ENCODE measurements around the gene POFUT1. TPM values are rescaled to one million over a fixed set of nuclear protein-coding genes. Genes with fewer than 3 reads are reported as not detected.

POFUT1 gene
- total RNA-seq, 1 donor from 2014 or later = 49.5 TPM

DNA sequence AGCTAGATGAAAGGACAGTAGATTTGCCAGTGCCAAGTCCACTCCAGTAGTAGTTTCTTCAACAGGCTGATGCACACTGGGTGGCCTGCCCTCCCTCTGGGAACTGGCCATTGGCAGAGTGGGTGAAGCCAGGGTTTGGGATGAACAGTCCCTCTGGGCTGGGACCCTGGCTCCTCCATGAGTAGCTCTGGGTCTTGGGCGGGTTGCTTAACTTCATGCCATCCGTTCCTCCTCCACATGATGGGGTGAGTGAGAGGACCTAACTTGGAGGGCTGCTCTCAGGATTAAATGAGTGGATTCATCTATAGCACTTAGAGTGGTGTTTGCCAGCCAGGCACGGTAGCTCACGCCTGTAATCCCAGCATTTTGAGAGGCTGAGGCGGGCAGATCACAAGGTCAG is 47.3 kb upstream of the POFUT1 start:
- no peak overlapping the region for H3K27ac Mint-ChIP-seq (ENCODE audit: unreplicated experiment)
- TF ChIP-seq, protein P1, sequence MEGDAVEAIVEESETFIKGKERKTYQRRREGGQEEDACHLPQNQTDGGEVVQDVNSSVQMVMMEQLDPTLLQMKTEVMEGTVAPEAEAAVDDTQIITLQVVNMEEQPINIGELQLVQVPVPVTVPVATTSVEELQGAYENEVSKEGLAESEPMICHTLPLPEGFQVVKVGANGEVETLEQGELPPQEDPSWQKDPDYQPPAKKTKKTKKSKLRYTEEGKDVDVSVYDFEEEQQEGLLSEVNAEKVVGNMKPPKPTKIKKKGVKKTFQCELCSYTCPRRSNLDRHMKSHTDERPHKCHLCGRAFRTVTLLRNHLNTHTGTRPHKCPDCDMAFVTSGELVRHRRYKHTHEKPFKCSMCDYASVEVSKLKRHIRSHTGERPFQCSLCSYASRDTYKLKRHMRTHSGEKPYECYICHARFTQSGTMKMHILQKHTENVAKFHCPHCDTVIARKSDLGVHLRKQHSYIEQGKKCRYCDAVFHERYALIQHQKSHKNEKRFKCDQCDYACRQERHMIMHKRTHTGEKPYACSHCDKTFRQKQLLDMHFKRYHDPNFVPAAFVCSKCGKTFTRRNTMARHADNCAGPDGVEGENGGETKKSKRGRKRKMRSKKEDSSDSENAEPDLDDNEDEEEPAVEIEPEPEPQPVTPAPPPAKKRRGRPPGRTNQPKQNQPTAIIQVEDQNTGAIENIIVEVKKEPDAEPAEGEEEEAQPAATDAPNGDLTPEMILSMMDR (IDR thresholded peaks at IDR 0.05) = no peak
- H3K36me3 Mint-ChIP-seq (ENCODE audit: unreplicated experiment) = peaks cover 44% of the 10 kb centered on the region

DNA sequence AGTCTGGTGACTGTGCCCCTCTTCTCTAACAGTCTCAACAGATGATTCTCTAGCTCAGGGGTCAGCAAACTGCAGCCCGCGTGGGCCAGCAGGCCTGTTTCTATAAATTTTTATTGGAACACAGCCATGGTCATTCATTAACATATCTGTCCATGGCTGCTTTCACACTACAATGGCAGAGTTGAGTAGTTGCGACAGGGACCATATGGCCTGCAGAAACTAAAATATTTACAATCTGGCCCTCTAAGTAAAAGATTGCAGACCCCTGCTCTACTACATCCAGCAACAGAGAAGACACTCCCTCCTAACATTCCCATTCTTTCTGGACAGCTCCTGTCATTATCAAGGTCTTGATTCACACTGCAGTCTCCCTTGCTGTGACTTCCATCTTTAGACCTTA is 45.3 kb upstream of the POFUT1 start:
- TF ChIP-seq, protein P1 (IDR thresholded peaks at IDR 0.05) = no peak
- Mint-ChIP-seq H3K4me3 (ENCODE audit: unreplicated experiment) (no peak overlapping the region), H3K36me3 (ENCODE audit: unreplicated experiment) (peaks cover 55% of the 10 kb centered on the region), H3K4me1 (ENCODE audit: unreplicated experiment) (no peaks in the 10 kb centered on the region), H3K27me3 (ENCODE audit: unreplicated experiment) (no peaks in the 10 kb centered on the region), H3K27ac (ENCODE audit: unreplicated experiment) (no peak overlapping the region), H3K9me3 (ENCODE audit: unreplicated experiment) (no peaks in the 10 kb centered on the region)
- DNase-seq (ENCODE audit: extremely low spot score, unreplicated experiment) = no peak

More for the DNA sequence above, 47.3 kb upstream of the POFUT1 start:
- no peaks in the 10 kb centered on the region for H3K9me3 Mint-ChIP-seq (ENCODE audit: unreplicated experiment)
- no peaks in the 10 kb centered on the region for H3K27me3 Mint-ChIP-seq (ENCODE audit: unreplicated experiment)
- H3K4me3 Mint-ChIP-seq (ENCODE audit: unreplicated experiment) = no peak overlapping the region
- DNase-seq (ENCODE audit: extremely low spot score, unreplicated experiment) = no peak
- H3K4me1 Mint-ChIP-seq (ENCODE audit: unreplicated experiment) = no peaks in the 10 kb centered on the region

GRCh38 chr20:32163951-32164350 is 43.7 kb upstream of the POFUT1 start:
- no peak overlapping the region for H3K4me3 Mint-ChIP-seq (ENCODE audit: unreplicated experiment)
- no peak for DNase-seq (ENCODE audit: extremely low spot score, unreplicated experiment)
- TF ChIP-seq, protein P1 (IDR thresholded peaks at IDR 0.05) = no peak
- no peaks in the 10 kb centered on the region for H3K9me3 Mint-ChIP-seq (ENCODE audit: unreplicated experiment)
- no peak overlapping the region for H3K27ac Mint-ChIP-seq (ENCODE audit: unreplicated experiment)
- H3K36me3 Mint-ChIP-seq (ENCODE audit: unreplicated experiment) = peaks cover 49% of the 10 kb centered on the region
- no peaks in the 10 kb centered on the region for H3K27me3 Mint-ChIP-seq (ENCODE audit: unreplicated experiment)
- peaks cover 5% of the 10 kb centered on the region for H3K4me1 Mint-ChIP-seq (ENCODE audit: unreplicated experiment)

GRCh38 chr20:32164984-32165735 is 42.5 kb upstream of the POFUT1 start:
- no peak for DNase-seq (ENCODE audit: extremely low spot score, unreplicated experiment)
- Mint-ChIP-seq H3K27ac (ENCODE audit: unreplicated experiment) (no peak overlapping the region), H3K4me3 (ENCODE audit: unreplicated experiment) (no peak overlapping the region)

More at GRCh38 chr20:32164984-32165735, 42.5 kb upstream of the POFUT1 start:
- Mint-ChIP-seq H3K36me3 (ENCODE audit: unreplicated experiment) (peaks cover 49% of the 10 kb centered on the region), H3K9me3 (ENCODE audit: unreplicated experiment) (no peaks in the 10 kb centered on the region), H3K4me1 (ENCODE audit: unreplicated experiment) (peaks cover 5% of the 10 kb centered on the region), H3K27me3 (ENCODE audit: unreplicated experiment) (no peaks in the 10 kb centered on the region)
- TF ChIP-seq, protein P1 (IDR thresholded peaks at IDR 0.05) = no peak

Data from osteocyte (in vitro differentiated cells).